GM21515 (cell line): Measurements from ENCODE around the gene FERMT3.

Experiments used
- ATAC-seq: cut with Tn5 transposase; IDR thresholded peaks from one replicate; pipeline ENCODE4 v1.9.1; 2021; ENCODE audit not compliant: unreplicated experiment

FERMT3 gene

DNA sequence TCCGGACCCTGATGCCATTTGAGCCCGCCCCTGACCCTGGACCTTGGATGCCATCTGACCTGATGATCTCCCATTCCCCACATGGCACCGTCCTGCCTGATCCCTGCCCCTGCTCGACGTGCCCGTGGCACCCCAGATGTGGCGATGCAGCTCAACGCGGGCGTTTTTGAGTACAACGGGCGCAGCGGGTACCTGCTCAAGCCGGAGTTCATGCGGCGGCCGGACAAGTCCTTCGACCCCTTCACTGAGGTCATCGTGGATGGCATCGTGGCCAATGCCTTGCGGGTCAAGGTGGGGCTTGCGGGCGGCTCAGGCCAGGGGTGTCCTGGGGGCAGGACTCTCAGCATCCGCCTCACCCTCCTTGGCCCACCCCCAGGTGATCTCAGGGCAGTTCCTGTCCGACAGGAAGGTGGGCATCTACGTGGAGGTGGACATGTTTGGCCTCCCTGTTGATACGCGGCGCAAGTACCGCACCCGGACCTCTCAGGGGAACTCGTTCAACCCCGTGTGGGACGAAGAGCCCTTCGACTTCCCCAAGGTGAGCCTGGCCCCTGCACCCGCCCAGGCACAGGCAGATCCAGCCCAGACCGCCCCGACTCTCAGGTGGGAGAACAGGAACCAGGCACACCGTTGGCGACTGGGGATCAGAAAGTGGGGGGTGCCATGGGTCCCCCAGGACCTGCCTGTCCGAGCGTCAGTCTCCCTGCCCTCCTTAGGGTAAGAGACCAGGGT is 55.9 kb downstream of the FERMT3 start:
- ATAC-seq, result no peak

GRCh38 chr11:64263021-64263946 is 56.8 kb downstream of the FERMT3 start:
- ATAC-seq, result no peak

GRCh38 chr11:64263947-64264317 is 57.4 kb downstream of the FERMT3 start:
- no peak for ATAC-seq

GRCh38 chr11:64264371-64264852 is 57.9 kb downstream of the FERMT3 start:
- ATAC-seq, result no peak

- ATAC-seq, result no peak
These were observed 58.9 kb downstream of the FERMT3 start for GRCh38 chr11:64265176-64266160.

GRCh38 chr11:64266339-64266738 is 59.8 kb downstream of the FERMT3 start:
- no peak for ATAC-seq

- no peak for ATAC-seq
These were observed 60.9 kb downstream of the FERMT3 start for GRCh38 chr11:64267207-64267945.

DNA sequence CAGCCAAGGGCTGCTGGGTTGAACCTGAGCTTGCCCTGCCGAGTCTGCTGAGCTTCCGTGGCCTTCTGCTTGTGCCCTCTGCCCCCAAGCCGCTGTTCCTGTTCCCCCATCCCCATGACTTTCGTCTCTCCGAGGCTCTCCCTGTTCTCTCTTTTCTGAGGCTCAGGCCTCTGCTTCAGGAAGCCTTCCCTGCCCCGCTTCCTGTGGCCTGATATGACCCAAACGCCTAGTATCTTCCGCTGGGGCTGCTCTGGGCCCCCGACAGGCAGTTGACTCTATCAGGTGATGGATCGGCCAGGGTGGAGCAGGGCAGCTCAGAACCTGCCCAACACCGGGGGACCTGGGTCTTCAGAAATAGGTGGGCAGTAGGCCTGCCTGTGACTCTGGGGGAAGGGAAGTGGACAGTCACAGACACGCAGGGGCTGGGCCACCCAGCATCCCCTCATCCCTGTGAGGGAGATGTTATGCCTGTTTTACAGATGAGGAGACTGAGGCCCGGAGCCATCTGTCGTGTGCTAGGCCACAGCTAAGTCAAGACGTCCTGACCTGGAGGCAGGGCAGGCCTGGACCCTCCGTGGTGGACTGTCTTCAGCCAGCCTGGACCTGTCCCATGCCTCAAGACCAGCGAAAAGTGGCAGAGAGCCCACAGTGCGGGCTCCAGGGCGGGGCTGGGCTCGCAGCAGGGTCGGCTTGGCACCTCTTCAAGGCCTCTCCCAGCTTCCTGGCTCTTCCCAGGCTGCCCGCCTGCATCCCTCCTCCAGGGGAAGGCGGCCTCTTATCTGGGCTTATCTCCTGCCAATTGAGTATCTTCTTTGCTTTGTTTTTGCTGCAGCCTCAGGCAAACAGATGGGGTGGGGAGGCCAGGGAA is 61.7 kb downstream of the FERMT3 start:
- no peak for ATAC-seq

- ATAC-seq, result peak; percentile 17
These were observed 62.5 kb downstream of the FERMT3 start for GRCh38 chr11:64268893-64269539.

DNA sequence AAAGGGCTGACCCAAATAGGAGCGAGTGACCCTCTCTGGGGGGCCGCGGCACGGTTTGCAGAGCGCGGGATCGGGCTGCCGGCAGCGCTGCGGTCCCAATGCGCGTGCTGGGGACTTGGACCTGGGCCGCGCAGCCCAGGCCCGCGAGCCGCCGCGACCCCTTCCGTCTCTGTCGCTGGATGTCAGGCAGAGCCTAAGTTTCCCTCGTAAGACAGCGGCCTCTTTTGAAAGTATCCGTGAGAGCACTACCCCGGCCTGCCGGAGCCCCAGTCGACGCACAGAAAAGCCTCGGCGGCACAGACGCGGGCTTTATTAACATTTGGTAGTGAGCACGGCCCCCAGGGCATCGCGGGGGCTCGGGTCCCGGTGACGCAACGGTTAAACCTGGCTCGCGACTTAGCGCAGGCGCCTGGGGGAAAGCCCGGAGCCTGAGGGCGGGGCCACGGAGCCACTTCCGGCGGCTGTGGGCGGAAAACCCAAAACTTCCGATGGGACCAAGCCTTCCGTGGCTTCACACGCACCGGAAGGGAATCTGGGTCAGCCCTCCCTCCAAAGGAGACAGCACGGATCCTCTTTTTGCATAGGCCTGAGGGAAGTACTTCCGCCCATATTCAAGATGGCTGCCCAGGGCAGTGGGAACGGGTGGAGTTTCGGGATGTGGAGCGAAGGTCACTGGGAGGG is 63.2 kb downstream of the FERMT3 start:
- peak; percentile 57 for ATAC-seq
